Activated CD4-positive, alpha-beta T cell treated with anti-CD3 and anti-CD28 coated beads for 4 hours (primary cell): ENCODE measurements around the gene SRPK2.
A peak's percentile ranks its signal among the peaks of the same experiment; 100 is the strongest.
"Not testable (repeated sequence)": the region's sequence is repeated elsewhere in the genome, so short reads cannot be mapped to it uniquely, and the experiment has no call there.

Experiments used
- DNase-seq, 2 donors: peaks; one replicate each; pipeline ENCODE4 v3.0.0-alpha.2; 2020

Gene SRPK2

DNA sequence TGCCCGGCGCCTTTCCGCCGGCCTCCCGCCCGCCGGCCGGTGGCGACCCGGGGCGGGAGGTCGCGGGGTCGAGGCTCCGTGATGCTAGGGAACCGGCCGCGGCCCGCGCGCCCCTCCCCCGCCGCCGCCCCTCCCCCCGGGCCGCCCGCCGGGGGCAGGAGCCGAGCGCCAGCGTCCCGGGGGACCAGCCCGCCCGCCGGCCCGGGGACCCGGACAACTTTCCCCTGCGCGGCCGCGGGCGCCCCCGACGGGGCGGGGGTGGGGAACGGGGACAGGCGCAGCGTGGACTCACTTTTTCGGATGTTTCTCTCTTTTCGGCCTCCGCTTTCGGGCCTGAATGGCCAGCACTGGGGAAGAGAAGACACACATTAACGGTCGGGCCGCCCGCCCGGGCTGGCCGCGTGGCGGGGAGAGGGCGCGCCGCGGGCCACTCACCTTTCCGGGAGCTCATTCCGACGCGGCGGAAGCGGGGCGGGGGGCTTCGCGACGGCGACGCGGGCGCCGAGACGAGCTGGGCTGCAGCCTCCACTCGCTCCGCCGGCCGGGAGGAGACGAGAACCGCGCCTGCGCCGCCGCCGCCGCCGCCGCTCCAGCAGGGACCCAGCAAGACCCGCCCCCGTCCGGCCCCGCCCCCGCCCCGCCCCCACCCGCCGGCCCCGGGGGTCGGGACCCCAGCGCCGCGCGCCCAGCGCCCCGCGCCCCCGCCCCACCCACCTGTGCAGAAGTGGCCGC, at the start of gene SRPK2:
SRPK2 (minus strand) TSS at position 566 of the 732 bp plus-strand sequence.
- DNase-seq: peak; percentile 66 to 68

- no peak for DNase-seq
Observed at GRCh38 chr7:105438254-105438653, 49.5 kb upstream of the SRPK2 start.

GRCh38 chr7:105437356-105437755, 48.6 kb upstream of the SRPK2 start:
- DNase-seq: not testable (repeated sequence)

- DNase-seq: peak; percentile 48 to 55
Observed at GRCh38 chr7:105429746-105430612, 41.3 kb upstream of the SRPK2 start.

DNA sequence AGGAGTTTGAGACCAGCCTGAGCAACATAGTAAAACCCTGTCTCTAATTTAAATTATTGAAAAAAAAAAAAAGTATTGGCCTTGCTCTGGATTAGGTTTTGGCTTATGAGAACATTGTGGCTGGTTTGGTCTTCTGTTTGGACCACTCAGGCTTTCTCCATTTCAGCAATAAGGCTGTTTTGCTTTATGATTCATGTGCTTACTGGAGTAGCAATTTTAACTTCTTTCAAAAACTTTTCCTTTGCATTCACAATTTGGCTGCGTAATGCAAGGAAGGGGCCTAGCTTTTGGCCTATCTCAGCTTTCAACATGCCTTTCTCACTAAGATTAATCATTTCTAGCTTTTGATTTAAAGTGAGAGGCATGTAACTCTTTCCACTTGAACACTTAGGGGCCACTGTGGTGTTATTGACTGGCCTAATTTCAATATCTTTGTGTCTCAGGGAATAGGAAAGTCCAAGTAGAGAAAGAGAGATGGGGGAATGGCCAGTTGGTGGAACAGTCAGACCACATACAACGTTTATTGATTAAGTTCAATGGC, 38.0 kb upstream of the SRPK2 start:
- DNase-seq: no peak

GRCh38 chr7:105423987-105424386, 35.3 kb upstream of the SRPK2 start:
- DNase-seq: no peak

DNA sequence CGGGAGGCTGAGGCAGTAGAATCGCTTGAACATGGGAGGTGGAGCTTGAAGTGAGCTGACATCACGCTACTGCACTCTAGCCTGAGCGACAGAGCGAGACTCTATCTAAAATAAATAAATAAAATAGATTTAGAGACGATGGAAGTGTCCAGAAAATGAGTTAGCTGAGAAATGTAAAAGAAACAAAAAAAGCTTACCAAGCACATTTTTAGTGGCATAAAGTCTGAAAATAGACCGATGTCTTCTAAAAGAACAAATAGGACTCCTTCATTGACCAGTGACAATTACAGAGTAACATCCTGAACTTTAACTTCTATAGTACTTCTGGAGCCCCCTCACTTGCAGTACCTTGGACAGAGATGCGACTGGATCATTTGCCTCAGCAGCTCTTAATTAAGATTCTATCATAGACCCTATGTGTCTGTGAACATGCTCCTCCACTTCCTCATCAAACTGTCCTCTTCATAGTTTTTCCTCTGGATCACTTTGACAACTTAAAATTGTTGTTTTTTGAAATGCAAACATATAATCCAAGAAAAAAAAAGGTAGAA, 25.2 kb upstream of the SRPK2 start:
- DNase-seq: no peak

- not testable (repeated sequence) for DNase-seq
Observed at GRCh38 chr7:105410774-105411173, 22.1 kb upstream of the SRPK2 start.

DNA sequence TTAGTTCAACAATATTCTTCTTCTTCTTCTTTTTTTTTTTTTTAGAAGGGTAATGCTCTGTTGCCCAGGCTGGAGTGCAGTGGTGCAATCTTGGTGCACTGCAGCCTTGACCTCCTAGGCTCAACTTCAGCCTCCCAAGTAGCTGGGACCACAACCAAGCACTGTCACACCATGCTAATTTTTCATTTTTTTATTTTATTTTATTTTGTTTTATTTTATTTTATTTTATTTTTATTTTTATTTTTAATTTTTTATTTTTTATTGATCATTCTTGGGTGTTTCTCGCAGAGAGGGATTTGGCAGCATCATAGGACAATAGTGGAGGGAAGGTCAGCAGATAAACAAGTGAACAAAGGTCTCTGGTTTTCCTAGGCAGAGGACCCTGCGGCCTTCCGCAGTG, 21.1 kb upstream of the SRPK2 start:
- DNase-seq: not testable (repeated sequence)

- DNase-seq: no peak
Observed at GRCh38 chr7:105408791-105409410, 20.2 kb upstream of the SRPK2 start.

DNA sequence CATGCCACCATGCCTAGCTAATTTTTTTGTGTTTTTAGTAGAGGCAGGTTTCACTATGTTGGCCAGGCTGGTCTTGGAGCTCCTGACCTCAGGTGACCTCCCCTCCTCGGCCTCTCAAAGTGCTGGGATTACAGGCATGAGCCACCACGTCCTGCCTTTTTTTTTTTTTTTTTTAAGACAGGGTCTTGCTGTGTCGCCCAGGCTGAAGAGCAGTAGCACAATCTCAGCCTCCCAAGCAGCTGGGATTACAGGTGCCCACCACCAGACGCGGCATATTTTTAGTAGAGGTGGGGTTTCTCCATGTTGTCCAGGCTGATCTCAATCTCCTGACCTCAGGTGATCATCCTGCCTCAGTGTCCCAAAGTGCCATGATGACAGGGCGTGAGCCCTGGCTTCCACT, 14.4 kb upstream of the SRPK2 start:
- DNase-seq: no peak

DNA sequence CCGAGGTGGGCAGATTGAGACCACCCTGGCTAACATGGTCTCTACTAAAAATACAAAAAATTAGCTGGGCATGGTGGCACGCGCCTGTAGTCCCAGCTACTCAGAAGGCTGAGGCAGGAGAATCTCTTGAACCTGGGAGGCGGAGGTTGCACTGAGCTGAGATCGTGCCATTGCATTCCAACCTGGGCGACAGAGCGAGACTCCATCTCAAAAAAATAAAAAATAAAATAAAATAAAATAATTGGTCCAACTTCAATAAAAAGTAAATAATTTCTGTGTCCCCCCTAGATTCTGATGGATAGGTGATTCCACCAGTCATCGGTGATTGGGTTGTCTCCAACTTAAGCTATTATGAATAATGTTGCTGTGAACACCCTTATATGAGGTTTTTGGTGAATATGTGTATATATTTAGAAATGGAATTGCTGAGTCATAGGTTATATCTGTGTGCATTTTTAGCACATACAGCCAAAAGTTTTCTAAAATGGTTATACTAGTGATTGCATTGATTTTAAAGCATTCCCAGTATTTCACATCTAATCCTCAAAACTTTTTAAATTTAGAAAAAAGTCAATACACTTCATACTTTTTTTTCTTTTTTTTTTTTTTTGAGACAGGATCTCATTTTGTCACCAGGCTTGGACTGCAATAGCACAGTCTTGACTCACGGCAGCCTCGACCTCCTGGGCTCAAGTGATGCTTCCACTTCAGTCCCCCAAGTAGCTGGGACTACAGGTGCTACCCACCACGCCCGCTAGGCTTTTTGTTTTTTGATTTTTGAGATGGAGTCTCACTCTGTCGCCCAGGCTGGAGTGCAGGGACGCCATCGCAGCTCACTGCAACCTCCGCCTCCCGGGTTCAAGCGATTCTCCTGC, 13.7 kb upstream of the SRPK2 start:
- DNase-seq: no peak

GRCh38 chr7:105399043-105399725, 10.5 kb upstream of the SRPK2 start:
- DNase-seq: no peak

DNA sequence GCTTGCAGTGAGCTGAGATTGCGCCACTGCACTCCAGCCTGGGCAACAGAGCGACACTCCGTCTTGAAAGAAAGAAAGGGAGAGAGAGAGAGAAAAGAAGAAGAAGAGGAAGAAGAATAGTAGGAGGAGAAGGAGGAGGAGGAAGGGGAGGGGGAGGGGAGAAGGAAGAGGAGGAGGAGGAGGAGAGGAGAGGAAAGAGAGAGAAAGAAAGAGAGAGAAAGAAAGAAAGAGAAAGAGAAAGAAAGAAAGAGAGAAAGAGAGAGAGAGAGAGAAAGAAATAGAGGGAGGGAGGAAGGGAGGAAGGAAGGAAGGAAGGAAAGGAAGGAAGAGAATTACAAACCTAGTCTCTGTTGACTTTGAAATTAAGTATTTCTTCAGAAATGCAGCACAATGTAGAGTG, 7.8 kb upstream of the SRPK2 start:
- no peak for DNase-seq

GRCh38 chr7:105391429-105391828, 2.7 kb upstream of the SRPK2 start:
- no peak for DNase-seq

- DNase-seq: no peak
Observed at GRCh38 chr7:105389889-105390288, 1.2 kb upstream of the SRPK2 start.

- peak in 1 of 2 donors; percentile 6 for DNase-seq
Observed at GRCh38 chr7:105389088-105389650, 448 bp upstream of the SRPK2 start.

GRCh38 chr7:105387508-105388355, 989 bp downstream of the SRPK2 start:
- DNase-seq: peak; percentile 38 to 49

GRCh38 chr7:105377903-105378302, 10.8 kb downstream of the SRPK2 start:
- DNase-seq: no peak
